ENCODE measurements around the gene USP28.
A peak's percentile ranks its signal among the peaks of the same experiment; 100 is the strongest.
"Not testable (repeated sequence)": the region's sequence is repeated elsewhere in the genome, so short reads cannot be mapped to it uniquely, and the experiment has no call there.

USP28 gene

GRCh38 chr11:113875234-113876073 lies at the start of gene USP28:
USP28 (minus strand) TSS chr11:113875572; CDS start chr11:113875501, 71 bp downstream.
- peak; percentile 98 for DNase-seq

DNA sequence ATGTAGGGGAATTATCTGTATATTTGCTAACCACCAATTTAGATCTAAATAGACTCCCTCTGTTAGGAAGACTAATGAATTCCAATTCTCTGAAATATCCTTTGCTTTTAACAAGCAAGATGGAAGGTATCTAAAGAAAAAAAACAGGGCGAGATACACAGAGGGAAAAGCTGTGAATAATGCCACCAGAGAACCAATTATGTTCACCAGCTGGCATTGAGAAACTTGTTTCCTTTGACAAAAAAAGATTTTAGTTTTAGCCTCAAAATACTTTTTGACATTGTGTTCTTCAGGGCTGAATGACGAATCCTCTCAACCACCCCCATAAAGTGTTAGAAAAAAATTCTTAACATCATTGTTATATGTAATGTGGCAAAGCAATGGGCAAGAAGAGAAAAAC lies 48.2 kb upstream of the USP28 start:
- DNase-seq: no peak

- not testable (repeated sequence) for DNase-seq
Measured at GRCh38 chr11:113911491-113911890, 36.1 kb upstream of the USP28 start.

DNA sequence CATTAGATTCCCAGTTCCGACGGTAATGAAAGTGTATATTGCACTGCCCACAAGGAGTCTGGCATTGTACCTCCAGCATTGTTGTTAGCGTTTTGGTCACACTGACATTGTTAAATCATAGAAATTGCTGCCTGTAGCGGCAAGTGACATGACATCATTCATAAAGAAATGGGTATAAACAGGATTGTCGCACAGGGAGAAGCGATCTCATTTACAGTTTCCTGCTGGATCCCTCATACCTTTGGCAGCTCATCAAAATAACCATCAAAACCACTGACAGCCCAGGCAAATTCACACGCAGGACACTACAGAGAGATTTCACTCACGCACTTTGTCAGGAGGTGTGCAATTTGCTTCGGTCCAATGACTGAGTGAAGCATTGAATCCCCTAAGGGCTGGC lies 32.7 kb upstream of the USP28 start:
- DNase-seq: peak in 2 of 3 experiments; percentile 6 to 73

DNA sequence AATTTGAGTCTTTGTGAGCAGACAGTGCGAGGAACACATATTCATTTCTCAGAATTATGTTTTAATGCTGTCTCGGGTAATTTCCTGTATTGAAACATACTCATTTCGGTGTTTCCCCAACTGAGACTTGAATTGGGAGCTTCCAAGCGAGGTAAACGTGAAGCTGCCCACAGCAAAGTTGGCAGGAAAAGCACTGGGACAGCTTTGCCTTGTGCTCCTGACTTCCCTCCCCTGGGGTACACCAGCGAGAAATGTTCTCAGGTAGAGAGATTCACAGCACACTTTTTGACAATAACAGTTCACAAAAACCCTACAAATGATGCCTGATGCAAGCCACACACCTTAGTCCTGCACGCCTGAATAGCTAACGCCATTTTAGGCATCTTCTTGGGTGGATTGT lies 32.3 kb upstream of the USP28 start:
- peak in 2 of 3 experiments; percentile 58 to 73 for DNase-seq

- DNase-seq: peak in 2 of 3 experiments; percentile 25 to 85
Measured at GRCh38 chr11:113907152-113907551, 31.8 kb upstream of the USP28 start.

- peak in 1 of 3 experiments; percentile 70 for DNase-seq
Measured at GRCh38 chr11:113906516-113906915, 31.1 kb upstream of the USP28 start.

DNA sequence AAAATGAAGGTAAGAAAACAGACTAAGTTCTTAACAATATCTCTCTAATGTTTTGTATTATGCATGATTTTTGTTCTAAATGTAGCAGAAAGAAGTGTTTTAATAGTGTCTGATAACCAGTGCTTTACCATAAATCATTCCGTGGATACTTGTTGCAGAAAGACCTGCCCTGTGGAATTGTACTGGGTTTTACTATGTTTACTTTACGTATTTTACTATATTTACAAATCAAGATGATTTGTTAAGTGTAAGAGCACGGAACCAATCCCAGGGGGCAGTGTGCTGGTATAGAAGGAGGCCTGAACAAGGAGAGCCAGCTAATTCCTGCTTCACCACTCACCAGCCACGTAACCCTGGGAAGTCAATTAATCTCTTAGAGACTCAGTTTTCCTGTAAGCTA lies 30.7 kb upstream of the USP28 start:
- DNase-seq: peak; percentile 66 to 86 (median 72)

GRCh38 chr11:113904379-113905101 lies 29.2 kb upstream of the USP28 start, which contains the start of gene HTR3B:
HTR3B (plus strand) TSS chr11:113904796; CDS start chr11:113904934, 138 bp downstream.
- no peak for DNase-seq

DNA sequence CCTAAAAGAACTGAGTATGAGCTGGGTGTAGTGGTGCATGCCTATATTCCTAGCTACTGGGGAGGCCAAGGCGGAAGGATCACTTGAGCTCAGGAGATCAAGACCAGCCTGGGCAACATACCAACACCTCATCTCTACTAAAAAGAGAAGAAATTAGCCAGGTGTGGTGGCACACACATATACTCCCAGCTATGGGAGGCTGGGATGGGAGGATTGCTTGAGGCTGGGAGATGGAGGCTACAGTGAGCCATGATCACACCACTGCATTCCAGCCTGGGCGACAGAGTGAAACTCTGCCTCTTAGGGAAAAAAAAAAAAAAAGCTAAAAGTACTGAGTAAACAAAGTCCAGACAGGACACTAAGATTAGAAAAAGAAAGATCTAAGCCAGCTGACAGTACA lies 25.8 kb upstream of the USP28 start:
- DNase-seq: no peak

DNA sequence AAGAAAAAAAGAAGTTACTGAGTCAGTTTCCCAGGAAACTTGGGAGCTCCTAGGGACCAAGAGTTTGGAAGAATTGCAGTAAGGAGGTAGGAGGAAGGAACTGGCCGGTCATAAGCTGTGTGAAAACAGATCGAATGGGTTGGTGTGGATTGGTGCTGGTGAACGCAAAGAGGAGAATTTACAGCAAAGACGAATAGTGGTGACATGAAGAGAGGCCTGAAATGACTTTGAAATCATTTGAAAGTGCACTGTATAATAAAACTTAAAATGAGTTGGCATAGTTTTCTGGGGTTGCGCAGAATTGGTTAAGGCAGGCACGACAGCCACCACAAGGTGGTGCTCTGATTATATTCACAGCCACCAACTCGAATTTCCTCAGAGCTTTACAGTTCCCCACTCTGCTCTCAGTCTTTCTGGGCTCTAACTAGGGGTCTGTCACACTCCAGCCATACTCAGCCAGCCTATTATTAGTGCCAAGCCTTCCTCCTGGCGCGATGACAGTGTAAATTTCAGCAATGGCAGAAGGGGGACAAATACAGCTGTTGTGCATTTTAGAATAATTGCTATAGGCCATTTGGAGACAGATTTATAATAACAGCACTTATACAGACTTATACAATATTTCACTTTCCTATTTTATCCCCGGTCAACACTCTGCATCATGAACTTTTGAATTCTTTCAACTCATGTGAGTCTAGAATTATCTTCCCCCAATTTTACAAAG lies 20.9 kb upstream of the USP28 start:
- peak; percentile 34 to 79 (median 42) for DNase-seq

GRCh38 chr11:113895367-113896155 lies 20.2 kb upstream of the USP28 start:
- DNase-seq: peak; percentile 18 to 69 (median 61)

DNA sequence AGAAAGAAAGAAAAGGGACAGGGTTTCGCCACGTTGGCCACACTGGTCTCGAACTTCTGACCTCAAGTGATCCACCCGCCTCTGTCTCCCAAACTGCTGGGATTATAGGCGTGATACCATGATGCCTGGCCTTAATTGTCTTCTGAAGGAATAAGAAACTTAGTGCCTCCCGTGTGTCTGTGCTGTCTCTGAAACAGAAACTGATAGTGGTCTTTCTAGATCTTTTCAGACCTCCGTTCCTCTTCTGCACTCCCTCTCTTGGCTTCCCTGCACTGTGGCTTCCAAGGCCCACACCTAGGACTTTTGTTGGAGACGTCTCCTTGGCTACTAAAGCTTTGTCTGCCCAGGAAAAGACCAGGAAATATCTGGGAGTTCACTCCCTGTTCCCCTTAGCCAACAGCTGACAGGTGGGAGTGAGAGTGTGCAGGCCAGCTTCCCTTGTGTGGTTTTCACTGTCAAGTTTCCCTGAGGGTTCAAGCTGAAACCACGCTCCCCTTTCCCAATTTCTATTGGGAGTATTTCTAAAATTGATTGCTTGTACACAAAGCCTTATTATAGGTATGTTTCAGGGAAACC lies 19.1 kb upstream of the USP28 start:
- peak in 1 of 3 experiments; percentile 21 for DNase-seq

- no peak for DNase-seq
Measured at GRCh38 chr11:113888848-113889247, 13.5 kb upstream of the USP28 start.

- DNase-seq: peak in 1 of 3 experiments; percentile 48
Measured at GRCh38 chr11:113885897-113886296, 10.5 kb upstream of the USP28 start.

GRCh38 chr11:113884361-113884836 lies 9.0 kb upstream of the USP28 start:
- DNase-seq: no peak

GRCh38 chr11:113881856-113882255 lies 6.5 kb upstream of the USP28 start:
- peak in 1 of 3 experiments; percentile 29 for DNase-seq

DNA sequence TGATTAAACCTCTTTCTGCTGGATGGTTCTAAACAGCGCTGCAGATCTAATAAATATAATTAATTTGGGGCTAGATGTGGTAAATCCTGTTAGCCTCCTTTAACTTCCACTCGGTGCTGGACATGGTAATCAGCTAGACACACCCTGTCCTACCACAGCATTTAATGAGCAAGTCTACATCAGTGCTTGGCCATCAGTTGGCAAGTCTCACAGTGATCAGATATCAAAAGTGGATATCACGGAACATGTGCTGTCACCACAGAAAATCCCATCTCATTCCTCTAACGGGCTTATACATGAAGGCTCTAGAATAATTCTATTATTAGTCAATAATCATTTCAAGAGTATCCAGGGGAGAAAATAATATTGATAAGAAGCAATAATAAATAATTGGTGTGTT lies 5.6 kb upstream of the USP28 start:
- no peak for DNase-seq

DNA sequence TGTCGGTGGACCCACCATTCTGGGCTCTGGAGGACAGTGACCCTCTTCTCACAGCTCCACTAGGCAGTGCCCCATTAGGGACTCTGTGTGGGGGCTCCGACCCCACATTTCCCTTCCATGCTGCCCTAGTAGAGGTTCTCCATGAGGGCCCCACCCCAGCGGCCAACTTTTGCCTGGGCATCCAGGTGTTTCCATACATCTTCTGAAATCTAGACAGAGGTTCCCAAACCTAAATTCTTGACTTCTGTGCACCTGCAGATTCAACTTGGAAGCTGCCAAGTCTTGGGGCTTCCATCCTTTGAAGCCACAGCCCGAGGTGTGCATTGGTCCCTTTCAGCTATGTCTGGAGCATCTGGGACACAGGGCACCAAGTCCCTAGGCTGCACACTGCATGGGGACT lies 4.1 kb upstream of the USP28 start:
- DNase-seq: not testable (repeated sequence)

DNA sequence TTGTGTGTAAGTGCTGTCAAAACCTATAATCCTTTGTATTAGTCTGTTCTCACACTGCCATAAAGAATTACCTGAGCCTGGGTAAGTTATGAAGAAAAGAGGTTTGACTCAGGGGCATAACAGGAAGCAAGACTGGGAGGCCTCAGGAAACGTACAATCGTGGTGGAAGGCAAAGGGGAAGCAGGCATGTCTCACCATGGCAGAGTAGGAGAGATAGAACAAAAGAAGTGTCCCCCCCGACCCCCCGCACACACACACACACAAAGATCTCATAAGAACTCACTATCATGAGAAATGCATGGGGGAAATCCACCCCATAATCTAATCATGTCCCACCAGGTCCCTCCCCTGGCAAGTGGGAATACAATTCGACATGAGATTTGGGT lies 2.3 kb upstream of the USP28 start:
- DNase-seq: no peak

GRCh38 chr11:113876798-113877669 lies 1.7 kb upstream of the USP28 start:
- DNase-seq: peak in 1 of 3 experiments; percentile 50
